HG03378 (cell line): ENCODE results near the gene AGBL1.
"Not testable (repeated sequence)": the region's sequence is repeated elsewhere in the genome, so short reads cannot be mapped to it uniquely, and the experiment has no call there.

Experiments used
- ATAC-seq: cut with Tn5 transposase; IDR thresholded peaks from one replicate; pipeline ENCODE4 v1.9.1; 2021; ENCODE audit warnings: mild to moderate bottlenecking, moderate library complexity; ENCODE audit not compliant: unreplicated experiment

AGBL1 gene

DNA sequence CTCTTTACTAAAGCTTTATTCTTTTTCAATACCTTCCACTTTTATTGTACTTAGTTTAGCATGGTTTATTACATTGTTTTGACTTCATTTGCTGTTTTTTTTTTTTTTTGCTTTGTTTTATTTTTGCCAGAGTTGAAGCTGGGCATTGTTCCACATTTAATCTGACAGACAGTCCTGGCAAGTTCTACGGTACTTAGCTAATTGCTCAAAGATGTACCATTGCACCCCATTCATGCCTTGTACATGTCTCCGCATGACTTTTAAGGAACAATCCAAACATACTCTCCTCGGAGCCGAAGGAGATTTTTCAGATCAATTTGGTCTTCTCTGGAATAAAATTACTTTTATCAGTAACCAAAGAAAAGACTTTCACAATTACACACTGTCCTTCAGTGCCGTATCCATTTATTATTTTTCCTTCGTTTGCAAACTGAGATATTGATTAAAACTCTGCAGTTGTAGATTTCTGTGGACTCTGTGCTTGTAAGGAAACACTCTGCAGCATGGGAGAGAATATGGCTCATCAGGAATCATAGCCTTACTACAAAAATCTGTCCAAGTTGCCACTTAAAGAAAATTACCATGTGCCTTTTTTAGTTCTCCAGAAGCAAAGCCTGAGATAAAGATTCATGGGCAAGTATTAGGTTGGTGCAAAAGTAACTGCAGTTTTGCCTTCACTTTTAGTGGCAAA, 952.0 kb downstream of the AGBL1 start:
- no peak for ATAC-seq

DNA sequence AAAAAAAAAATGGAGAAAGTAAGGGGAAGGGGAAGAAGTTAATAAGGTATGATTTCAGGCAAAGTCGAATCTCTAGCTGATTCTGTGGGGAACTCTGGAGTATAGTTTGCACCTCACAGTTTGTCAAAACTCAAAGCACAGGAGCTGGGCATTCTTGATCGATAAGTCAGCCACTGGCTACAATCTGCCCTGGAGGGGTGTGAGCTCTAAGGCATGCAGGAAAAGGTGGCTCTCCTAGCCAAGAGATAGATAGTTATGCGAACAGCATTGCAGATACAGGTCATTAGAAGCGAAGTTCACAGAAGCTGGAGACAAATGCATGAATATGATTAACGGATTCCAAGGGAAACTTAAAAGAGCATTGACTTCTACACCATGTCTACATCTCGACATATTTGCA, 952.6 kb downstream of the AGBL1 start:
- no peak for ATAC-seq

DNA sequence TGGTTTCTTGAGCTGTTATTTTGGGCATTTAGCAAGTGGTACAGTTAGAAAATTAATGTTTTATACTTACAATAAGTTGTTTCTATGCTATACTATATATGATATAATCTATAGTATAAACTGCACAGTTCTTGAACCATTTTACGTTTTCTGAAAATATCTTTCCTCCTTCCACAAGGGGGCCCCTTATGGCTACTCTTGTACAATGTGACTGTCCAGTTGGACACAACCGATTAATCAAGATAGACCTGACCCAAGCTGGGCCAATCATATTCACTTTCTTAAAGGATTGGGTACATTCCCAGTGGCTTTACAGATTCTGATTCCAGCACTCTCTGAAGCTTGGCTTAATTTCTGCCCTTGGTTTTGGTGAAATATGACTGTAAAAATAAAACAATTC, 953.4 kb downstream of the AGBL1 start:
- no peak for ATAC-seq

DNA sequence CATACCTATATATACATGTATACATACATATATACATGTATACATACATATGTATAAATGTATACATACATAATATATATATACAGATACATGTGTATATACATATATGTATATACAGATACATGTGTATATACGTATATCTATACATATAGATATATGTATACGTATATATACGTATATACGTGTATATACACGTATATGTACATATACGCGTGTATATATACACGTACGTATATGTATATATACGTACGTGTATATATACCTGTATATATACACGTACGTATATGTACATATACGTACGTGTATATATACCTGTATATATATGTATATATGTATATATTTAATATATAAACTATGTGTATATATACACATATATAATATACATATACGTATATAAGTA, 955.2 kb downstream of the AGBL1 start:
- no peak for ATAC-seq

DNA sequence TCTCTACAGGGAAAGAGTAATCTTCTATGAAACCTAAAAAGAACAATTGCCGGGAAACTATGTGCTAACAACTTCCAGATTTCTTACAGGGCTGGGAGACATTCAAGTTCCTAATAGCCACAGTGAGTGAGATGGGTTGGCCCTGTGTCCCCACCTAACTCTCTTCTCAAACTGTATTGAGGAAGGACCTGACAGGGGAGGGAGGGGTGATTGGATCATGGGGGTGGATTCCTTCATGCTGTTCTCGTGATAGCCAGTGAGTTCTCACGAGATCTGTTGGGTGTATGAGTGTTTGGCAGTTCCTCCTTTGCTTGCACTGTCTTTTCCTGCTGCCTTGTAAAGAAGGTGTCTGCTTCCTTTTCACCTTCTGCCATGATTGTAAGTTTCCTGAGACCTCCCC, 958.7 kb downstream of the AGBL1 start:
- ATAC-seq: no peak

DNA sequence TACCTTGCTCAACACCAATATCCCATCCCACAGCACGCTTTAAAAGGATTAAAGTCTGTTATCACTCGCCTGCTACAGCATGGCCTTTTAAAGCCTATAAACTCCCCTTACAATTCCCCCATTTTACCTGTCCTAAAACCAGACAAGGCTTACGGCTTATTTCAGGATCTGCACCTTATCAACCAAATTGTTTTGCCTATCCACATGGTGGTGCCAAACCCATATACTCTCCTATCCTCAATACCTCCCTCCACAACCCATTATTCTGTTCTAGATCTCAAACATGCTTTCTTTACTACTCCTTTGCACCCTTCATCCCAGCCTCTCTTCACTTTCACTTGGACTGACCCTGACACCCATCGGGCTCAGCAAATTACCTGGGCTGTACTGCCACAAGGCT, 962.9 kb downstream of the AGBL1 start:
- ATAC-seq: not testable (repeated sequence)

DNA sequence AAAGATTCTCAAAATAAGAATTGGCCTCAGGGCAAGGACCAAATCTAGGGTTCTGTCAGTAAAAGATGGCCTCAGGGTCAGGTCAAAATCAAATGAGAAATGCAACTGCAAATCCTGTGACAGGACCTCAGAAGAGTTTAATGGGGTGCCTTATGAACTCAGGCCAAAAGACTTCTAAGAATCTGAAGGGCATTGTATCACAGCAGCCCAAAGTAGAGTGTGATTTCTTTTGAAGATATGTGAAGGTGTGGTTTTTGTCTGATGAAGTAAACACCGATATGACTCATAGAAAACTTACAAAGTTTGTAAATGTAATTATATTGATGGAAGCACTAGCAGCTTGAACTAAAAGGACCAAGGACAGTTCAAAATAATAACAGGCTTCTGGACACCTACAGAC, 966.1 kb downstream of the AGBL1 start:
- no peak for ATAC-seq

DNA sequence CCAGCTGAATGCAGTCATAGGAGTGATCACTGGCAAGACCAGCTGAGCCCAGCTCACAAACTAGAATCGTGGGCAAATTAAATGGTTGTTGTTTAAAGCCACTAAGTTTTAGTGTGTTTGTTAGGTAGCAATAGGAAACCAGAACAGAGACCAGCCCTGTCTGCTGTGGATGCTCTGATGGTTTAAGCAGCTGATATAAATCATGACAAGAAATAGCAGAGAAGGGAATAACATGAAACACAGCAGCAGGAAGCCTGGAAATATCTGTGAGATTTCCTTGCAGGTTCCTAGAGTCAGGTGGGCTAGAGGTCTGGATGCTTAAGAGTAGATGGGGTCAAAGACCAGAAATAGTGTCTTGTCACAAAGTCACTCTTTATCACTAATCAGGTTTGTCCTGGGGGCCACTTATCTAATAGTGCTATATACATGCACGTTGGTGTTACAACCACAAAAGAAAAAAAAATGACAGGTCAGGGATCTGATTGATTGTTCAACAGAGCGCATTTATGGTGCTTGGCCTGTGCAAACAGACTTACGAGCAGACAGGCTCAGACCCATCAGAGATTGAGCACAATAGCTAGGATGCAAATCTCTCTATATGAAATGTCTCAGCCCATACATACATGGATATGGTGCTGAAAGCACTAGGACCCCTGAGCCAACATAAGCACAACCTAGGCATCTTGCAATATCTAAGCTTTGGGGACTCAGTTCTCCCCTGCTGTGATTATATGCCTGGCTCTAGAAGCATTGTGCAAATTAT, 967.7 kb downstream of the AGBL1 start:
- ATAC-seq: no peak
